HL-60/S4 treated with retinoic acid at 250 ng/mL for 4 days and 3 days (cell line): Measurements from ENCODE around the gene HOXA2.

ENCODE experiments used
- in situ Hi-C: fragments of 300-500 bp; cut with MboI; formaldehyde crosslinking; loops from 2 replicates; pipeline ENCODE4 v1.7.0; 2022; ENCODE audit warnings: low sequenced_read_pairs

Gene HOXA2

DNA sequence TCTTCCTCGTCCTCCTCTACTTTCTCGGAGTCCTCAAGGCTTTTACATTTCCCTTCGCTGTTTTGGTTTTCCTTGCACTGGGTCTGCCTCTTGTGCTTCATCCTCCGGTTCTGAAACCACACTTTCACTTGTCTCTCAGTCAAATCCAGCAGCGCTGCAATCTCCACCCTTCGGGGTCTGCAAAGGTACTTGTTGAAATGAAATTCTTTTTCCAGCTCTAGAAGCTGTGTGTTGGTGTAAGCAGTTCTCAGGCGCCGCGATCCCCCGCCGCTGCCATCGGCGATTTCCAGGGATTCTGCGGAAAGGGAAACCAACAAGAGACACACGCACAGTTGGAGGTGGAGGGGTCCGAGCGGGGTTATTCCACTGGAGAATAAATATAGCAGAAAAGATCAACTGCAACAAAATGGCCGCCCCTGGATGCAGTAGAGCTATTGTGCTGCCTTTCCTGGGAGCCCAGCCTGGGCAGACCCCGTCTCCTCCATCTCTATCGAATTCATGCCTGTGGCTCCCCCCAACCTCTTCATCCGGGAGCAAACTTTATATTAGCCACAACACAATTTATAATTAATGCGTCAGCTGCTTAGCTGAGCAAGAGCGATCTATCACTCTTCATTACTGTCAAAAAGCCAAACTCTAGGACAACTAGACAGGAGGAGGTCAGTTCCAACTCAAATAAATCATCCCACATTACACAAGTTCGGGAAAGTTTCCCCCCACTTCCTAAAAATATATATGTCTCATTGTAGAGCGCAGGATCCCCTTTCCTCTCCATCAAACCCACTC, 1.1 kb downstream of the HOXA2 start:
- in situ Hi-C loops, result no loop called here

DNA sequence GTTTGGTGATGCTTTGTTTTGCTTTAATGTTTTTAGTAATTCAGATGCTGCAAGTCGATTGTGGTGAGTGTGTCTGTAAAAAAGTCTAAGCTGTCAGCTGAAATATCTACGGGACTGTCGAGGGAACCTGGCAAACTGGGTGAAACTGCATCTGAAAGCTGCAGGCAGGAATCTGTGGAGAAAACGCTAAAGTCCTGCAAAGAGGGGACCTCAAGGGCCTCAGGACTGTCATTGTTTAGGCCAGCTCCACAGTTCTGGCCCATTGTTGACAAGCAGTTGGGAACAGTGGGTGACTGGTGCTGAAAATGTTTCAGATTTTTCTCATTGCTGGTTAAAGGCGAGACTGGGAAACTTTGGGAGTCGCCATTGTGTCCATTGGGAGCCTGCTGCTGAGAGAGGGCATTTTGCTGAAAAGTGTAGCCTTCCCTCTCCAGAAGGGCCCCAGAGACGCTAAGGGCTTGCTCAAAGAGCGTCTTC, 1.8 kb downstream of the HOXA2 start:
- in situ Hi-C loops, result no loop called here

DNA sequence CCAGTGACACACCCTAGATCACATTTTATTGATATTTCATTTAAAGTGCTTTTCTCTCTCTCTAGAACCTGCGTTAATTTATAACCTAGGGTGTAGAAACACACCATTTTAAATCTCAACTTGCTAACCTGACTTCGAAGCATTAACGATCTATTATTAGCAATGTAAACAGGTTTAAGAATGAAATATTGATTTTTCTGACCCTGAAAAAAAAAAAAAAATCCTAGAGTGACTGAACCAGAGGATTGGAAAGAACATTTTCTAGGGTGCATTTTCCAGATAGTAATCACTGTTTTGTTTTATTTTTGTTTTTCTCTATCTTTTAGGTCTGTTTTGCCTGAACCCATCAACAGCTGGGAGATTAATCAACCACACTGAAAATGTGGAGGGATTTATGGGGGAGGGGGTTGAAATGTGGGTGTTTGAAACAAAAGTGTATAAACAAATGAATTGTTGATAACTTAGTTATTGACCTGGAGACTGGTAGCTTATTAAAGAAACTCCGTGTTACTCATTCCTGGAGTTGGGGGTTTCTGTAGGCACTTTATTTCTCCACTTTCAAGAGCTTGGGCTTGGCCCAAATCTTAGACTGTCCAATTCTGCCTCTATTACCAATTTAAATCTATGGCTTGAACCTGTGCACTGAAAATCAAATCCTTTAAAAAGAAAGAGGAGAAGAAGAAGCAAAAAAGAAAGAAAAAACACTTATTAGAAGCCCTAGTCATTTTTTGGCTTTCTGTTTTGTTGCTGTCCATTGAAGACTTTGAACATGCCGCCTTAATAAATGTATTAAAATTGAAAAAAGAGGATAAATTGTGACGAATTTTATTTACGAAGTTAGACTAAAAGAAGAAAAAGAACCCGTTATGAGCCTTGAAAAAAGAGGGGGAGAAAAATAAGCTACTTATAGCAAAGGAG, 2.8 kb downstream of the HOXA2 start:
- in situ Hi-C loops, result no loop called here

DNA sequence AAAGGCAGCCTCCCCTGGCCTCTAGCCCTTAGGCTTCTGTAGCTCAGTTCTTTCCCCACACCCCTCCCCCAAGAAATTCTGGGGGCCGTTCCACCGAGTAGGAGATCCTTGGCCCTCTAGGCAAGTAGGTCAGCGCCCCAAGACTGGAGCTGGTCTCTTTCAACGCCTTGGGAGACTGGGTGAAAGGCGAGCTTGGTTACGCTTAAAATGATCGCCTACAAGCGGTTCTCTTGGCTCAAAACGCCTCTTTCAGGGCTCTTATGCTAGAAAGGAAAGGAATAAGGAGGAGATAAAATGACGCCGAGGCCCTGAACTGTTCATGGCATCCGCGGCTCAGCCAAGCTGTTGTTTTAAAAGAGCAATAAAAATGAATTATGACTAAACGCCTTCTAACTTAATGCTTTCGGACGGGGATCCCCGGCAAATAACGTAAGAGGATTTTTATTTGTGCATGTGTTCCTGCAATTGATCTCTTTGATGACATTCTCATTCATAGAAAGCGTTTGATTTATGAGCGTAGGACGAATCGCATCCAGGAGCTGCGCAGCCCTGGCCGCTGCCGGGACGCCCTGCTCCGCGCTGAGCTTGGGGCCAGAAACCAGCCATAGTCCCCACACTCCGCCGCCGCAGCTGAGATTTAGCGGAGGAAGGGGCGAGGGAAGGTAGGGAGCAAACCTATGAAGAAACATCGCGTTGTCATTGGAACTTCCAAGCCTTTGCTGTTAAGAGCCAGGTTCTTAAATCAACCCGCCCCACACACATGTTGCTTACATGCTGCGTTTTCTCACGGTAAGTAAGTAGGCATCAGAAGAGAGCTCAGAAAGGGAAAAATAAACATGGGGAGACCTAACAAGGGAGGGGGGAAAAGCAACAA, 3.7 kb downstream of the HOXA2 start:
- in situ Hi-C loops, result no loop called here

DNA sequence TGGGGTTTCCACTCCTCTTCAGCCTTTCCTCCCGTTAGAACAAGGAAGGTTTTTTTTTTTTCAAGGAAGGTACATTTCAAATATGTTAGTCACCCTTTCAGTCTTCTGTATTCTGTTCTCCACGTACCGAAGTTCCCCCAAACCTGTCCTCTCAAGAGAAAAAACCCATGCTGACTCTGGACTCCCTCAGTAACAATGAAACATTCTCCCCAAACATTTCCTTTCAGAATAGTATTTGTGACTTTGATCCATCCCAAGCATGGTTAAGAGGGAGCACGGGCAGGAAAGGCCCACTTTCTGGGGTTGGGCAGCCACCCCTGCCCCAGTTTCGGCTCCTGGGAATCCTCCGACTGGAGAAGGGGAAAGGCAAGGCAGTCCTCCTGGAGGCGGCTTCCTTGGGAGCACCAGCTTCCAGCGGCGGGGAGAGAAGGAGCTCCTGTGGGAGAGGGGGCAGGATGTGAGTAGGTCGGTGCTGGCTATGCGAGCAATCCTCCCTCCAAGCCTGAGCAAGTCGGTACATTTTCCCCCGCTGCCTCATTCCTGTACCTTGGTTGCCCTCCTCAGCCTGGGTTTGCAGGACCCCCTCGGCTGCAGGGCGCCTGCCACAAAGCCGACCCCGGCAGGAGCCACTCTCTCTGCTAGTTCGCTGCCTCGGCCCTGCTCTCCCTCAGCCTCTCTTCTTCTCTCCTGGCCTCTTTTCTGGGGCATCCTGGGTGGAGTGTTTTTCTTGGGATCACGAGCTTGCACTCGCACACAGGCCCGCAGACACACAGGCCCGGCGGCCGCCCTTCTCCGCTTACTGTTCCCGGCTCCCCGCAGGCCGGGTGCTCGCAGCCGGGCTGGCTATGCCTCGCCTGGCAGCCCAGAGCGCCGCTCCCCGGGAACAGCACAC, 4.6 kb downstream of the HOXA2 start:
- in situ Hi-C loops, result no loop called here

DNA sequence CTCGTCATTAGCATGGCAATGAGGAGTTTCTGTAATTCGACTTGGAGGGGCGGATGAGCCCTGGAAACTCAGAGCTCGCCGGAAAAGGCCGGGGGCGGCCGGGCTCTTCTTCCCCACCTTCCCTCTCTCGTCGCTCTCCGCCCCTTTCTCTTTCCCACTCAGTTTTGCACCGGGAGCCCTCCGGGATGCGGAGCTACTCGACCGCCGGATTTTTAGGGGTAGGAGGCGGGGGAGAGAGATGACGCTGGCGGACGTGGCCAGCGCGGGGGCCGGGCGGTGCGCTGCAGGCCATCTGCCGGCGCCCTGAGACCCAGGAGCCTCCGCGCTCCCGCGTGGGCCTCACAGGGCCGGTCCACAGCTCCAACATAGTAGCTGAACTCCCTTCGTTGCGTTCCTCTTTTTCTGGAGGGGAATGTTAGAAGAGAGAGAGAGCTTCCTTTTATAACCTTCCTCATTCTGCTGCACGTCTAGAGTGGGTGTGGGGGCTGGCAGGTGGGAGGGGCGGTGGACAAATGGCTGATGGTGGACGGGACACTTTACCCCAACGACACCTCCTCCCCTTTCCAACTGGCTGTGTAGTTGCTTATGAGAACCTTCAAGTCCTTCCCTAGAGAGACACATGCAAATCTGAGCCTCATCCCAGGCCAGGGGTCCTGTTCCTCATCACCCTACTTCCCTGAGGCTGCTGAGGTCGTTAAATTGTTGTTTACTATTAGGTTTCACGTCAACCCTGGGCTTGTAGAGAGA, 5.5 kb downstream of the HOXA2 start:
- in situ Hi-C loops, result no loop called here

DNA sequence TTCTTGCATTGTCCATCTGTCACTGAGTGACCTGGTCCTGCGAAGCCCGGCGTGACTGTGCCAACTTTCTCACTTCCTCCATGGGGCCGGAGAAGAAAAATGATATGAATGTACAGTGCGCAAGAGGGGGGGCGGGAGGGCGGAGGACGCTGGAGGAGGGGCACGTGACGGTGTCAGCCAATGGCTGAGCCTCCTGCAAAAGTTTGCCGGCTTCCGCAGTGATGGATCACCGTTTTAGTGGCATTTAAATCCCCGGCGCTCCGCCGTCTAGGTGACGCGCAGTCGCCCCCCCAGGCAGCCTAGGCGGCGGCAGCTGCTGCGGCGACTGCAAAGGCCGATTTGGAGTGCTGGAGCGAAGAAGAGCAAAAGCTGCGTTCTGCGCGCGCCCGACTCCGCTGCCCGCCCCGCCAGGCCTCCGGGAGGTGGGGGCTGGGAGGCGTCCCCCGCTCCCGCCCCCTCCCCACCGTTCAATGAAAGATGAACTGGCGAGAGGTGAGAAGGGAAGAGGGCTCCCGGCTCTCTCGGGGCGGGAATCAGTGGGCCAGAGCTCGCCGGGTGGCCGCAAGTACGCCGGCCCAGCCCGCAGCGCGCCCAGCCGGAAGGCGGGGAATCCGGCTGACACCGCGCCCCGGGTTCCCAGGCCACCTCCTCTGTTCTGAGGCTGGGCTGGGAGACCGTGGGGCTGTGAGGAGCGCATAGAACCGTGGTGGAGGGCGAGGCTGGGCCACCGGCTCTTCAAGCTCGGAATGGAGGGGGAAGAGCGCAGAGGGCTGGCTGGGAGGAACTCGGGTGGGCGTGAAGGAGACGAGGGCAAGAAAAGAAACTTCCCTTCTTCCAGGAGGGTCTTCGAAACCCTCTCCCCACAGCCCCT, 6.4 kb downstream of the HOXA2 start, which contains the start of gene HOXA1:
Gene HOXA1, minus strand, starts transcription at position 104 of the 871 bp plus-strand sequence. Its CDS starts 88 bp downstream, at position 16.
- in situ Hi-C loops, result no loop called here

DNA sequence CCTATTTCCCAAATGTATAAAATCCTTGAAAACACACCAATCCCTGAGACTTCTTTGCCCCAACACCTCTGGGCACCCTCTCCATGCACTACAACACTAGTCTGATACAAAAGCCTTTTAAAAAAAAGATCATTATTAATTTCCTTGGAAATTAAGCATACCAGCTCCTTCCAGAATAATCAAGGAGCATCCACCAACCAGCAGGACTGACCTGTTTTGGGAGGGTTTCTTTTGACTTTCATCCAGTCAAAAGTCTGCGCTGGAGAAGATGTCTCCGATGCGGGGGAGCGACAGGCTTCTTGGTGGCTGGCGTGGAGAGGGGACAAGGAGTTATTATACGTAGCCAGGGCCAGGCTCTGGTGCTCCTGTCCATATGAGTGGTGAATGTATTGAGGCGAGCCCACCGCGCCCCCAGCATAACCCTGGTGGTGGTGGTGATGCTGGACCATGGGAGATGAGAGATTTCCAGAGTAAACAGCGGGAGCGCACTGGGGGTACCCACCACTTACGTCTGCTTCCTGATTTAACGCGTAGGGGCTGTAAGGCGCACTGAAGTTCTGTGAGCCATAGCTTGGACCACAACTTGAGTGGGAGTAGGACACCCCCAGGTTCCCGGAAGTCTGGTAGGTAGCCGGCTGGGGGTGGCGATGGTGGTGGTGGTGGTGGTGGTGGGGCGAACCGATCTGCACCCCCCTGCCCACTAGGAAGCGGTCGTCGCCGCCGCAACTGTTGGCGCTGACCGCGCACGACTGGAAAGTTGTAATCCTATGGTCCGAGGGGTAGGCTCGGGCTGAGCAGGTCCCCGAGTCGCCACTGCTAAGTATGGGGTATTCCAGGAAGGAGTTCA, 7.2 kb downstream of the HOXA2 start:
- in situ Hi-C loops, result no loop called here

DNA sequence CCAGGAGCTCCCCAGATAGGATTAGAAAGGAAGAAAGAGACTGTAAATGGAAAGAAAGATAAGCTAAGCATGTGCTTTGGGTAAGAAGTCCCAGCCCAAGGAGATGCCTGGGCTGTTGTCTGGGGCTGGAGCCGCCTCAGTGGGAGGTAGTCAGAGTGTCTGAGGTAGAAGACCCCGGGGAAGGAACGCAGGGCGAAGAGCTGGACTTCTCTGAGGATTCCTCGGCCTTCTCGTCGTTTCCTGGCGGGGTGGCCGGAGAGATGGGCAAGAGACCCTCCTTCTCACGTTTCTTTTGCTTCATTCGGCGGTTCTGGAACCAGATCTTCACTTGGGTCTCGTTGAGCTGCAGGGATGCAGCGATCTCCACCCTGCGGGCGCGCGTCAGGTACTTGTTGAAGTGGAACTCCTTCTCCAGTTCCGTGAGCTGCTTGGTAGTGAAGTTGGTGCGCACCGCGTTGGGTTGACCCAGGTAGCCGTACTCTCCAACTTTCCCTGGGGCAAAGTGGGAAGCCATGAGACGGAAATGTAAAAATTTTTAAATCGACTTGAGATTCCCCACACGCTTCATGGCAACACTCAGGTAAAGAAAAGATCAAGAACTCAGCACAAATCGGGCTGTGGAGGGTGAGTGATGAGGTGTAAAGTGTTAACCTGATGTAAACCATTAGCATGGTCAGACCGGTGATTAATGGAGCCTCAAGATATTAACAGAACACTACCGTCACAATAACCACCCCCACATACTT, 8.0 kb downstream of the HOXA2 start:
- in situ Hi-C loops, result no loop called here

DNA sequence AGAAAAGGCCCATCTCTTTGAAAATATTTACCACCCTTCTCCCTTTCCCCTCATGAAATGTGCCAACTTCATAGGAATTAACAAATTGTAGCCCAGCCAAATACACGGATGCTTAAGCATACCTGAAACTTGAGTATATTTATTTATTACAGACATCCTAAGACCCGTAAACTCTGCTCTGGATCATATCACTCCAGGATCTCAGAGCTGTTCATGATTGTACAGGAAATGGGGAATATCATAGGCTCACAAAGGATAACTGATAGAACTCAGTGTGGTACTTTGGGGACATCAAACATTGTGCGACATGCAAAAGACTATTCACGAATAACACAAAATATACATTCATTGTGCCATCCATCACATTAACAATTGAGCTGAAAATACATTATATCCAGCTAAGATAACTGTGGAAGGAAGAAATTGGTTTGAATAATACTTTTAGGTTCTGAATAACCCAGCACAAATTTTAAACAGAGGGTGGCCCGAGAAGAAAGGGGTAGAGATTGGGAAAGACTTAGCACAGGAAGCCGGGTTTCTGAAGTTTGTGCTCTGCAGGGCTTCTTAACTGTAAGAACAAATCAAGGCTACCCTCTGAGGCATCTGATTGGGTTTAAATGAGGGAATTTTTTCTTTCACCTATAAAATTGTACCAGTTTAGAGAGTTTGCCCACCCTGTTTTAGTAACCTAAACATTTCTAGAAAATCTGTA, 9.1 kb downstream of the HOXA2 start:
- in situ Hi-C loops, result no loop called here

DNA sequence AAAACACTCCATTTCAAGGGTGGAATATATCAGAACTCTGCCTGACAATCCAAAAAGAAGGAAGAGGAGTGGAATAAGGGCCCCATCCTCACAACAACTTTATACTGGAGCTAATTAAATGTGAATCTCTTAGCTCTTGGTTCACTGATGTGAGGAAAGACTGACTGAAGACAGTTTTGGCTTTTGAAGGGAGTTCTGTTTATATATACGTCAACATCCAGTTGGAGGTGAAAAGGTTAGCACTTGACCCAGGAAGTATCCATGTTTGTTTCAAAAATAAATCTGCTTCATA, 9.7 kb downstream of the HOXA2 start:
- in situ Hi-C loops, result no loop called here

DNA sequence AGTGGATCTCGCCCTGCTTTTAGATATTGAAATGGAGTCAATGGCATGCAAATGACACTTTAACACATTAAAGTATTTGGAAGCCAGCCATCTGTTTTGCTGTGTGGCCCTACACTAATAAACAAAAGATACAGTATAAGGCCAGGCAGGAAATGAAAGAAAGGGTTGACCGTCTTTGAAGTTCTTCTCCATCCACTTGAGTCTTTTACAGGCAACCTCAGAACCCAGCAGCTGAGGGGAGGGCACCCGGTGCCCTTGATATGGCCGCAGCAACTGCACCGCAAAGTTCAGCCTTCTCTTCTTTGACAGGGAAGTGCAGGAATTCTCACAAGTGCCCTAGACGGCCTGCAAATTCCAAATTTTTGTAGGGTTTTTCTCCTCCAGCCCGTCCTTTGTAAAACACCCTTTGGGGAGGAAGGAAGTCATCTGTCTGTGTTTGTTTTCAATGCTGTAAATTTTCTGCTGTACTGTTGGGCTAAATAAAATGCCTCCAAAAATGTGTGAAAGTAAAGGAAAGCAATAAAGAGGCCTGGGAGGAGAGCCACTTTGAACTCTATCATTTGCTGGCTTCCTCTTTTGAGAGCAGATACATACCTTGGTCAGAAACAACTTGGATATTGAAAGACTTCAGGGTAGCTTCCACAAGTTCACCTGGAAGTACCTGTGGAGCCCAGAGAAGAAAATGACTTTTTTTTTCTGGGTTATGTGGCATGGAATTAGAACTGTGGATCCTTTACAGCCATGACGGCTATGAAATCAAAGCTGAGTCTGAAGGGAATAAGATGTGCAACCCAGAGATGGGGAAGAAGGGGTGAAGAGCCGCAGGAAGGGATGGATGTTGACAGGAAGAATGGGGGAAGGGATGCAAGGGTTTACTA, 10.3 kb downstream of the HOXA2 start:
- in situ Hi-C loops, result no loop called here

DNA sequence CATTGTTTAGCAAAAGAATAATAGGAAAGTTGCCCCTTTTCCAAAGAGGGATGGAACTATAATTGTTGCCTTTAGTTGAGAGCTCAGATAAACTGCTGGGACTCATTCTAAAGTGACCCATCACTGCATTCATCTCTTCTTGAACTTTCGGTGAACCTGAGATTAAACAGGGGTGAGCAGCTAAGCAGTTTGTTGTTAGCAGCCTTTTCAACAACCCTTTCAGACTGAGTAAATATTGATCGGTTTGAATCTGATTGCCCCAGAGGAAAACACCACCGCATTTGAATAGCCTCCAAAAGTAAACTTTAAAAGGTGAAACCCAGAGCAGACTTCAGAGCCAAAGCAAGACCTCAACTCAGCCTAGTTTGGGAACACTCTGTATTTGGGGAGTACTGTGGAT, 11.4 kb downstream of the HOXA2 start:
- in situ Hi-C loops, result no loop called here

DNA sequence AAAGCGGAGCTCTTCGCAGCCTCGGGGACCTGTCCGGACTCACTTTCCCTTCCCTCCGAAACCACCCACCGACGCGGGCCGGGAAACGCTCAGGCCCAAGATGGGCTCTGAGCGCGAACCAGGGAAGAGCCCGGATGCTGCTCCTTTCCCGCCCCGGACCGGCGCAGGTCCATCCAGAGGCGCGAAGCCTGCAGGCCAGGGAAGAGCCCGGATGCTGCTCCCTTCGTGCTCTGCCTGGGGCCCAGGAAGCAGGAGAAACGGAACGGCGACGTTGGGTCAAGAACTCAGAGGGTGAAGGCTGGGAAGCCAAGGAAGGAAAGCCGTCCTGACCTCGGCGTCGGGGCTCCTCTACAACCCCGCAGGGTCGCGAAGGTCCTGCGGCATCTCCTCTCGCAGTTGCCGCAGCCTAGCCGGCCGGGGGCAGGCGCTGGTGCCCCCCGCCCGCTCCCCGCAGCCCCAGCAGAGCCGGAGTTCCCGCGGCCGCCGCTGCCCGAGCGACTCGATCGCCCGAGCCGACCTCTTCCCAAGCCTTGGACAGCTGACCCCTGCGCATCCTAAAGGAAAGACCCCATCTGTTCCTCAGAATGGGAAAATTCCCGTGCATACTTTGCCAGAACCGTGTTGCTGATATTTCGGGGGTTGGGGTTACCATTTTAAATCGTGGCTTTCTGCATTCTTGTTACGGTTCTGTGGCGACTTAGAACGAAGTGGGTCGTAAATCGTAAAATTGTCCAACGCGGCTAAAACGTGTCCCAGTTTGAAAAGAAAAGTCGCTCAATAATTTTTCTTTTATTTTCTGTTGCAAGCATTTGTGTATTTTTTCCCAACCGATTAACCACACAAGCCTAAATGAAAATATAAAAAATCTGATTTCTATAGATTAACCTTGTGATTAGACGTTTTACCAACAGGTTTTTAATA, 14.2 kb downstream of the HOXA2 start:
- in situ Hi-C loops, result no loop called here
